K562 (cell line): Measurements from ENCODE around the gene EMX2. TPM values are rescaled to one million over a fixed set of nuclear protein-coding genes. Genes with fewer than 3 reads are reported as not detected.

Source experiments
- ATAC-seq: fragments of 200-7000 bp; cut with Tn5 transposase; 3 replicates; pipeline ENCODE4 v1.9.1; 2020; ENCODE audit warnings: moderate library complexity
- BruUV-seq: library from RNA; stranded (reverse); fragments of 400-500 nt; replicated peaks from 2 replicates; lab custom pipeline; 2021; lab: Mats Ljungman, UMichigan
- CTCF ChIA-PET: fragments of 300-600 bp; formaldehyde crosslinking; extraction: SDS; loops from one replicate; lab custom pipeline; 2021; ENCODE audit warnings: low intra/inter-chr PET ratio; lab: Yijun Ruan, JAX
- POLR2A ChIA-PET: fragments of 300-600, 350-650 bp; sonication (Branson Sonifier 250); formaldehyde crosslinking; extraction: SDS; loops from one replicate; lab custom pipeline; 2021; ENCODE audit warnings: antibody characterized with exemption, inconsistent platforms; lab: Yijun Ruan, JAX
- DNase-seq, 4 experiments: peaks; one replicate each; pipeline versions ENCODE4 v3.0.0 to v3.0.0-alpha.2; 2011 to 2018; ENCODE audit warnings: low spot score in 3 of 4, mixed read lengths in 3 of 4; ENCODE audit errors: extremely low read depth in 1 of 4
- FAIRE-seq: peaks from 2 replicates; lab custom pipeline; 2011; peaks lifted over from hg19 to GRCh38; lab: Jason Lieb, UNC
- H2AFZ ChIP-seq: 2 replicates; pipeline ENCODE4 v1.6.0; 2011; ENCODE audit warnings: low read depth, low read length, control low read depth, inconsistent platforms
- H3K27ac ChIP-seq: fragments of 200-600 bp; 3 replicates; pipeline ENCODE4 v1.8.0; 2011; ENCODE audit warnings: low read depth, mild to moderate bottlenecking, control low read depth, inconsistent platforms, low read length, moderate library complexity, mixed read lengths; ENCODE audit errors: extremely low read depth
- H3K27me3 ChIP-seq, 2 experiments: fragments of 300-600 bp in 1 of 2; 2 replicates in 1 of 2; 3 replicates in 1 of 2; pipeline versions ENCODE4 v1.6.0 to v1.8.0; 2011; ENCODE audit warnings: inconsistent platforms in 2 of 2, low read length in 2 of 2, mild to moderate bottlenecking in 1 of 2, mixed read lengths in 1 of 2, moderate library complexity in 1 of 2; ENCODE audit not compliant: control insufficient read depth in 2 of 2, insufficient read depth in 2 of 2
- H3K36me3 ChIP-seq: fragments of 300-600 bp; 3 replicates; pipeline ENCODE4 v1.8.0; 2011; ENCODE audit warnings: mild to moderate bottlenecking, low read length, inconsistent platforms; ENCODE audit not compliant: control insufficient read depth, insufficient read depth
- H3K4me1 ChIP-seq, 2 experiments: fragments of 200-600 bp in 1 of 2; replicated peaks in 1 of 2; 2 replicates in 1 of 2; 3 replicates in 1 of 2; pipeline versions ENCODE4 v1.5.1 to v1.8.0; 2011; ENCODE audit warnings: inconsistent platforms in 2 of 2, low read length in 2 of 2, mild to moderate bottlenecking in 1 of 2, mixed read lengths in 1 of 2, moderate library complexity in 1 of 2; ENCODE audit not compliant: control insufficient read depth in 2 of 2, insufficient read depth in 2 of 2
- H3K4me2 ChIP-seq: 2 replicates; pipeline ENCODE4 v1.6.1; 2011; ENCODE audit warnings: low read length, control low read depth, inconsistent platforms, mixed read lengths; ENCODE audit not compliant: insufficient read depth
- H3K4me3 ChIP-seq: fragments of 200-600 bp; sonication (generic), shearing (Covaris generic); 2 replicates; pipeline ENCODE4 v1.5.1; 2016; ENCODE audit warnings: control low read depth, inconsistent platforms
- H3K79me2 ChIP-seq: fragments of 200-600 bp; 3 replicates; pipeline ENCODE4 v1.8.0; 2011; ENCODE audit warnings: low read length, inconsistent platforms; ENCODE audit not compliant: control insufficient read depth, insufficient read depth
- H3K9ac ChIP-seq, 2 experiments: 2 replicates each; pipeline versions ENCODE4 v1.6.0 to v1.6.1; 2011; ENCODE audit warnings: low read depth in 2 of 2, low read length in 2 of 2, control low read depth in 1 of 2, inconsistent platforms in 1 of 2, mild to moderate bottlenecking in 1 of 2, mixed read lengths in 1 of 2; ENCODE audit not compliant: insufficient read depth in 1 of 2
- H3K9me1 ChIP-seq: one replicate; pipeline ENCODE4 v1.6.0; 2011; ENCODE audit warnings: inconsistent platforms, mild to moderate bottlenecking, low read length, moderate library complexity; ENCODE audit not compliant: control insufficient read depth, insufficient read depth
- H3K9me3 ChIP-seq: replicated peaks from 2 replicates; pipeline ENCODE4 v1.5.1; 2011; ENCODE audit warnings: low read depth, low read length, inconsistent platforms; ENCODE audit not compliant: control insufficient read depth, insufficient read depth
- H4K20me1 ChIP-seq: replicated peaks from 2 replicates; pipeline ENCODE4 v1.6.1; 2011; ENCODE audit warnings: low read length, inconsistent platforms, mixed read lengths; ENCODE audit not compliant: control insufficient read depth, insufficient read depth
- CC2D1A ChIP-seq: fragments of 450-650 bp; IDR thresholded peaks from 2 replicates; pipeline ENCODE4 v1.6.1; 2017; ENCODE audit warnings: mild to moderate bottlenecking
- ETV5 ChIP-seq: sonication (generic); formaldehyde crosslinking; IDR thresholded peaks from 2 replicates; pipeline ENCODE4 v1.4.0; 2020; ENCODE audit warnings: low read depth, mild to moderate bottlenecking, missing genetic modification reagents
- ETV6 ChIP-seq, 3 experiments: fragments of 150-350 bp in 1 of 3; sonication (generic) in 1 of 3; formaldehyde crosslinking in 1 of 3; IDR thresholded peaks; 2 replicates each; pipeline versions ENCODE4 v1.6.1 to v1.8.0; 2014 to 2022; ENCODE audit warnings: borderline replicate concordance in 2 of 3, low read depth in 2 of 3, antibody characterized with exemption in 1 of 3, low read length in 1 of 3, mild to moderate bottlenecking in 1 of 3, missing genetic modification reagents in 1 of 3
- HDAC6 ChIP-seq: IDR thresholded peaks from 2 replicates; pipeline ENCODE4 v1.6.1; 2012; ENCODE audit warnings: low read depth, mild to moderate bottlenecking, control low read depth, inconsistent platforms, low read length, moderate library complexity
- HNRNPLL ChIP-seq: fragments of 200-400 bp; formaldehyde crosslinking; IDR thresholded peaks from 2 replicates; pipeline ENCODE4 v1.6.1; 2017; ENCODE audit warnings: low read length, low read depth, mild to moderate bottlenecking; ENCODE audit not compliant: poor library complexity, severe bottlenecking
- MBD2 ChIP-seq: sonication (generic); IDR thresholded peaks from 2 replicates; pipeline ENCODE4 v1.6.1; 2016; ENCODE audit warnings: low read depth, borderline replicate concordance
- MED1 ChIP-seq: sonication (generic); formaldehyde crosslinking; IDR thresholded peaks from 2 replicates; pipeline ENCODE4 v1.8.1; 2023; ENCODE audit warnings: missing genetic modification reagents, borderline replicate concordance
- MIER1 ChIP-seq: fragments of 450-650 bp; IDR thresholded peaks from 2 replicates; pipeline ENCODE4 v1.6.1; 2016; ENCODE audit warnings: antibody characterized with exemption, mild to moderate bottlenecking, low read depth
- MTF1 ChIP-seq: fragments of 250-450 bp; sonication (Bioruptor Pico); IDR thresholded peaks from 2 replicates; pipeline ENCODE4 v1.9.0; 2021; ENCODE audit warnings: moderate library complexity, mild to moderate bottlenecking, inconsistent platforms, borderline replicate concordance
- PHTF2 ChIP-seq: fragments of 250-450 bp; sonication (Bioruptor Pico); IDR thresholded peaks from 2 replicates; pipeline ENCODE4 v1.5.0; 2021; ENCODE audit warnings: mild to moderate bottlenecking
- RBM22 ChIP-seq: fragments of 200-400 bp; formaldehyde crosslinking; IDR thresholded peaks from 2 replicates; pipeline ENCODE4 v1.6.1; 2018; ENCODE audit warnings: low read length, low read depth; ENCODE audit not compliant: poor library complexity, severe bottlenecking
- RUNX1 ChIP-seq: sonication (generic); IDR thresholded peaks from 2 replicates; pipeline ENCODE4 v1.6.1; 2016; ENCODE audit warnings: antibody characterized with exemption, low read depth
- TBL1XR1 ChIP-seq, 2 experiments: IDR thresholded peaks; 2 replicates each; pipeline ENCODE4 v1.6.1; 2012; ENCODE audit warnings: improper control_type of control experiment in 2 of 2, low read length in 2 of 2, mild to moderate bottlenecking in 1 of 2
- XRCC5 ChIP-seq: fragments of 200-400 bp; formaldehyde crosslinking; IDR thresholded peaks from 2 replicates; pipeline ENCODE4 v1.6.1; 2017; ENCODE audit warnings: low read depth, mild to moderate bottlenecking, low read length
- ZC3H4 ChIP-seq: sonication (generic); formaldehyde crosslinking; IDR thresholded peaks from 2 replicates; pipeline ENCODE4 v1.9.0; 2021; ENCODE audit warnings: missing genetic modification reagents, borderline replicate concordance
- ZNF23 ChIP-seq: fragments of 250-450 bp; sonication (Bioruptor Pico); IDR thresholded peaks from 2 replicates; pipeline ENCODE4 v1.4.0; 2020; ENCODE audit warnings: mild to moderate bottlenecking
- WGBS: fragments of 100-300 bp; shearing (Covaris generic); methylation state at CpG from one replicate; pipeline ENCODE4 v1.1.6; 2016; ENCODE audit warnings: low coverage, mixed read lengths; ENCODE audit not compliant: insufficient coverage; ENCODE audit errors: missing lambda C conversion rate; 5-methylcytosine and 5-hydroxymethylcytosine counted together
- in situ Hi-C: fragments of 300-500 bp; cut with MboI; formaldehyde crosslinking; loops from 4 replicates; pipeline ENCODE4 v1.15.0; 2018; ENCODE audit warnings: inconsistent platforms, mixed read lengths
- intact Hi-C: fragments of 100-400 bp; cut with micrococcal nuclease; formaldehyde crosslinking; loops from 2 replicates; pipeline ENCODE4 v1.14.2; 2022
- polyA plus RNA-seq, 8 experiments: library from polyadenylated mRNA; depleted of rRNA in 4 of 8; stranded (reverse) in 5 of 8; unstranded in 3 of 8; fragments of >200 nt; fragmentation: Nextera tagmentation in 2 of 8; fragmentation: Illumina TruSeq in 1 of 8; extraction: Ambion mirVana in 2 of 8; extraction: Trizol in 1 of 8; gene quantifications; 2 replicates each; pipeline versions ENCODE4 v1.2.1 to v1.2.3, GENCODE V29; 2011 to 2014; ENCODE audit warnings: inconsistent platforms in 1 of 8, missing spikeins in 1 of 8
- total RNA-seq, 7 experiments: library from RNA; depleted of rRNA in 6 of 7; stranded (reverse); fragments of >200 nt in 6 of 7; fragmentation: Illumina TruSeq in 2 of 7; extraction: Trizol in 2 of 7; gene quantifications; 2 replicates each; pipeline versions ENCODE4 v1.2.1 to v1.2.3, GENCODE V29; 2011 to 2021; ENCODE audit warnings: low replicate concordance in 1 of 7
- TF ChIP-seq, protein P1 (sequence below): sonication (generic); formaldehyde crosslinking; IDR thresholded peaks from 2 replicates; pipeline ENCODE4 v1.8.0; 2022; ENCODE audit warnings: mild to moderate bottlenecking, missing genetic modification reagents
- TF ChIP-seq, protein P2 (sequence below): fragments of 250-450 bp; sonication (Bioruptor Pico); IDR thresholded peaks from 2 replicates; pipeline ENCODE4 v1.4.0; 2020; ENCODE audit warnings: borderline replicate concordance

EMX2 gene
- total and polyA plus RNA-seq, 9 of the 15 experiments (the other 6 are each of a cell fraction or from before 2014, with no cell fraction given), result not detected

GRCh38 chr10:117499248-117500105, 43.1 kb upstream of the EMX2 start:
- TF ChIP-seq MIER1 (no peak), ZNF23 (CRISPR knock-in tag) (no peak), RBM22 (no peak), MED1 (CRISPR knock-in tag) (no peak), XRCC5 (no peak), TBL1XR1 (IDR thresholded peaks at IDR 0.05; ENCODE audit: low read length in 2 of 2) (no peak), PHTF2 (CRISPR knock-in tag) (no peak), ETV6 (IDR thresholded peaks at IDR 0.05; ENCODE audit: borderline replicate concordance in 1 of 2, low read depth in 2 of 2, low read length in 1 of 2) (no peak), ETV6 (CRISPR knock-in tag; IDR thresholded peaks at IDR 0.05; ENCODE audit: borderline replicate concordance) (no peak), MBD2 (no peak), HDAC6 (no peak), MTF1 (no peak), RUNX1 (no peak), ZC3H4 (CRISPR knock-in tag) (no peak), HNRNPLL (no peak), ETV5 (CRISPR knock-in tag) (no peak), CC2D1A (no peak)
- TF ChIP-seq, protein P1, sequence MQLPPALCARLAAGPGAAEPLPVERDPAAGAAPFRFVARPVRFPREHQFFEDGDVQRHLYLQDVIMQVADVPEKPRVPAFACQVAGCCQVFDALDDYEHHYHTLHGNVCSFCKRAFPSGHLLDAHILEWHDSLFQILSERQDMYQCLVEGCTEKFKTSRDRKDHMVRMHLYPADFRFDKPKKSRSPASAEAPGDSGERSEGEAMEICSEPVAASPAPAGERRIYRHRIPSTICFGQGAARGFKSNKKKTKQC, result no peak
- TF ChIP-seq, protein P2, sequence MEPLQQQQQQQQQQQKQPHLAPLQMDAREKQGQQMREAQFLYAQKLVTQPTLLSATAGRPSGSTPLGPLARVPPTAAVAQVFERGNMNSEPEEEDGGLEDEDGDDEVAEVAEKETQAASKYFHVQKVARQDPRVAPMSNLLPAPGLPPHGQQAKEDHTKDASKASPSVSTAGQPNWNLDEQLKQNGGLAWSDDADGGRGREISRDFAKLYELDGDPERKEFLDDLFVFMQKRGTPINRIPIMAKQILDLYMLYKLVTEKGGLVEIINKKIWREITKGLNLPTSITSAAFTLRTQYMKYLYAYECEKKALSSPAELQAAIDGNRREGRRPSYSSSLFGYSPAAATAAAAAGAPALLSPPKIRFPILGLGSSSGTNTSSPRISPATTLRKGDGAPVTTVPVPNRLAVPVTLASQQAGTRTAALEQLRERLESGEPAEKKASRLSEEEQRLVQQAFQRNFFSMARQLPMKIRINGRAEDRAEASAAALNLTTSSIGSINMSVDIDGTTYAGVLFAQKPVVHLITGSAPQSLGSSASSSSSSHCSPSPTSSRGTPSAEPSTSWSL (CRISPR knock-in tag), result no peak
- FAIRE-seq (no peak), ATAC-seq (no peak), DNase-seq (no peak)
- no peak overlapping the region for H3K4me3 ChIP-seq
- ChIA-PET POLR2A (no interaction called here), CTCF (no interaction called here)
- H3K4me1 ChIP-seq, result no peaks in the 10 kb centered on the region; a peak in 2 of 5 replicates
- no peaks in the 10 kb centered on the region for H3K9me3 ChIP-seq
- H3K9me1 ChIP-seq, result no peaks in the 10 kb centered on the region
- intact Hi-C loops (no loop called here), in situ Hi-C loops (no loop called here)
- H3K27me3 ChIP-seq, result peaks cover 7 to 40% of the 10 kb centered on the region in 2 experiments
- H3K79me2 ChIP-seq, result no peaks in the 10 kb centered on the region
- H2AFZ ChIP-seq, result no peak overlapping the region
- no TSS peak for BruUV-seq
- no peaks in the 10 kb centered on the region for H3K36me3 ChIP-seq
- H3K9ac ChIP-seq, result no peak overlapping the region
- H4K20me1 ChIP-seq, result 0 out of 2 replicates have a peak, but pooled peaks cover 3% of the 10 kb centered on the region
- 4% methylated on average over 10 of the region's 12 CpGs for WGBS
- H3K4me2 ChIP-seq, result no peak overlapping the region
- H3K27ac ChIP-seq, result no peak overlapping the region
